H1 (cell line): Measurements from ENCODE around the gene PFKFB3. TPM values are rescaled to one million over a fixed set of nuclear protein-coding genes. Genes with fewer than 3 reads are reported as not detected.

Experiments used
- SUZ12 ChIP-seq: fragments of 200-600 bp; sonication (generic); IDR thresholded peaks from 2 replicates; pipeline ENCODE4 v1.6.1; 2012; ENCODE audit warnings: mild to moderate bottlenecking, inconsistent platforms, low read length, moderate library complexity, mixed read lengths
- polyA plus RNA-seq, 7 experiments: library from polyadenylated mRNA; depleted of rRNA in 3 of 7; stranded (reverse) in 5 of 7; unstranded in 2 of 7; fragments of >200 nt in 5 of 7; fragments of 200-250 nt in 2 of 7; gene quantifications; 1 replicate in 5 of 7; 2 replicates in 1 of 7; 4 replicates in 1 of 7; pipeline versions ENCODE4 v1.2.1 to v1.2.3, GENCODE V29; 2011 to 2013; ENCODE audit warnings: missing spikeins in 2 of 7, mixed read lengths in 2 of 7
- total RNA-seq: library from RNA; stranded (reverse); fragmentation: NEBNext Ultra II Directional; extraction: Animal tissue kit (Norgen Biotek cat#: 25700); gene quantifications from 2 replicates; pipeline ENCODE4 v1.2.1, GENCODE V29; 2021

PFKFB3 gene
- total and polyA plus RNA-seq, 2 of the 8 experiments (the other 6 are each of a cell fraction or from before 2014, with no cell fraction given) = 15.6 to 32.0 TPM

- no peak for TF ChIP-seq SUZ12
These were observed 96.5 kb downstream of the PFKFB3 start (continued) for GRCh38 chr10:6299234-6299633.
